GM21528 (cell line): ENCODE results near the gene CASP10.
A peak's percentile ranks its signal among the peaks of the same experiment; 100 is the strongest.
"Not testable (repeated sequence)": the region's sequence is repeated elsewhere in the genome, so short reads cannot be mapped to it uniquely, and the experiment has no call there.

Source experiments
- ATAC-seq: cut with Tn5 transposase; IDR thresholded peaks from one replicate; pipeline ENCODE4 v1.9.1; 2021; ENCODE audit warnings: mild to moderate bottlenecking, moderate library complexity; ENCODE audit not compliant: unreplicated experiment, low FRiP score

The CASP10 gene

GRCh38 chr2:201154615-201155399 lies 28.1 kb upstream of the CASP10 start:
- ATAC-seq: no peak

DNA sequence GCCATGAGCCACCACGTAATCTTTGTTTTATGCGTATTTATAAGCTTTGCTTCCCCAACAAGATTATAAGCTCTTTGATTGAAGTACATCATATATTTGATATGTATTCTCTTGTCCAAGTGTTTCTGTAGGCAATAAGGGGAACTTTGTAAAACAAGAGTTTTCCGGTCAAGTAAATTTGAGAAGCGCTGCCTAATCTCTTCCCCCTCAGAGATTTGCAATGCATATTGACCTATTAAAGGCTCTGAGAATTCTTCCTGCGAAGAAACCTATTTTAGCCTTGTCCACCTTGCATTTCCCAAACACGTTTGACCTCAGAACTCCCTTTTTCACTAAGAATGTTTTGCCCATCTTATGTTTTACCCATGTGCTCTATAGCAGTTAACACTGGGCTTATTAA lies 26.9 kb upstream of the CASP10 start:
- ATAC-seq: no peak

DNA sequence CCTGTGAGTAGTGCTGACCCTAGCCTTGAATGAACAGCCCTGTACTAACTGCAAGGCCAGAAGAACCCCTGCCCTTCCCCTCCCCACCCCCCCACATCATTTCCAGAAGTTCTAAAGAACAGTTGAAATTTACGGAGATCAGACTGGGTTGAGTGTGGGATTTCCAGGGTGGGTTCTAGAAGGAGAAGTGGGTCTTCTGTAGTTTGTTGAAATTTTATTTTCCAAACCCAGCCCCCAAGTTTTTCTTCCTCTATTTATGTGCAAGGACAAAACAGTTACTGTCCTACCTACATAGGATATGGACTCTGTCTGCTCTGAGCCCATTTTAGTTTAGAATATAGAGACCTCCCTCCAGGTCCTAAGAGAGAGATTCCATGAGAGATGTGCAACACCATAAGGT lies 26.3 kb upstream of the CASP10 start:
- ATAC-seq: no peak

DNA sequence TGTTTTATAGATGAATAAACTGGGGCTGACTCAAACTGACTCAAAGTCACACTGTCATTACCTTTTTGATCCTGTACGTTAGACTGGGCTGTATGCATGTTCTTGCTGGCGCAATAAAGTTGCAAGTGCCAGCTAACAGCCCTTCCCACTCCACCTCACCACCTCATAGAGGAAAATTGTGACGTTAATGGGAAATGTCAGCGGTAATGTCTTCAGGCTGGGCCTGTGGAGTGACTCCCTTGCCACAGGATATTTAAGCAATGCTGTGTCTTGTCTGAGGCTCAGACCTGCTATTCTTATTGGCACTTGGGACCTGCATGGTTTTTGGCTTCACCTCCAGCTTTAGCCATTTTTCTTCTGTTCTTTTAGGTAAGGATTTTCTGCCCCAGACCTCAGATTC lies 25.2 kb upstream of the CASP10 start:
- peak; percentile 26 for ATAC-seq

GRCh38 chr2:201158111-201158929 lies 24.6 kb upstream of the CASP10 start:
- peak; percentile 91 for ATAC-seq

DNA sequence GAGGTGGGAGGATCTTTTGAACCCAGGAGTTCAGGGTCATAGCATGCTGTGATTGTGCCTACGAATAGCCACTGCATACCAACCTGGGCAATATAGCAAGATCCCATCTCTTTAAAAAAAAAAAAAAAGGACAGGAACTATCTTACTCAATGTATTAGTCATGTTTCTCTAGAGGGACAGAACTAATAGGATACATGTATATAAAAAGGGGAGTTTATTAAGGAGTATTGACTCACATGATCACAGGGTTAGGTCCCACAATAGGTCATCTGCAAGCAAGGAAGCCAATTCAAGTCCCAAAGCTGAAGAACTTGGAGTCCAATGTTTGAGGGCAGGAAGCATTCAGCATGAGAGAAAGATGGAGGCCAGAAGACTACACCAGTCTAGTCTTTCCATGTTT lies 18.8 kb upstream of the CASP10 start:
- no peak for ATAC-seq

GRCh38 chr2:201167546-201167945 lies 15.4 kb upstream of the CASP10 start:
- no peak for ATAC-seq

- not testable (repeated sequence) for ATAC-seq
Observed at GRCh38 chr2:201168496-201168895, 14.4 kb upstream of the CASP10 start.

- no peak for ATAC-seq
Observed at GRCh38 chr2:201171259-201171814, 11.6 kb upstream of the CASP10 start.

DNA sequence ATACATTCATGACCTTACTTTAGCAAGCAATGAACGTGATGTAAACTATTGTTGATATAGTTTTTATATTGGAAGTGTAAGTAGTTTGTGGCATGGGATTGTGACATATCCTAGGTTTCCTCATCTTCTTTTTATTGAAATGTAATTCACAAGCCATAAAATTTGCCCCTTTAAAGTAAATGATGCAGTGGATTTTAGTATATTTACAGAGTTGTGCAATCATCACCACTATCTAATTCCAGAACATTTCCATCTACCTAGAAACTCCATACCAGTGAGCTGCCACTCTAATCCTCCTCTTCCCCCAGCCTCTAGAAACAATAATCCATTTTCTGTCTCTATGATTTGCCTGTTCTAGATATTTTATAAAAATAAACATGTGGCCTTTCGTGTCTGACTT lies 10.7 kb upstream of the CASP10 start:
- ATAC-seq: no peak

- no peak for ATAC-seq
Observed at GRCh38 chr2:201174687-201175086, 8.3 kb upstream of the CASP10 start.

GRCh38 chr2:201176081-201176481 lies 6.9 kb upstream of the CASP10 start:
- no peak for ATAC-seq

GRCh38 chr2:201180010-201180409 lies 2.9 kb upstream of the CASP10 start:
- no peak for ATAC-seq

GRCh38 chr2:201183365-201183727 lies 405 bp downstream of the CASP10 start:
- no peak for ATAC-seq

GRCh38 chr2:201183835-201184234 lies 894 bp downstream of the CASP10 start:
- not testable (repeated sequence) for ATAC-seq

- not testable (repeated sequence) for ATAC-seq
Observed at GRCh38 chr2:201184248-201184647, 1.3 kb downstream of the CASP10 start.

- ATAC-seq: no peak
Observed at GRCh38 chr2:201185863-201186262, 2.9 kb downstream of the CASP10 start.

DNA sequence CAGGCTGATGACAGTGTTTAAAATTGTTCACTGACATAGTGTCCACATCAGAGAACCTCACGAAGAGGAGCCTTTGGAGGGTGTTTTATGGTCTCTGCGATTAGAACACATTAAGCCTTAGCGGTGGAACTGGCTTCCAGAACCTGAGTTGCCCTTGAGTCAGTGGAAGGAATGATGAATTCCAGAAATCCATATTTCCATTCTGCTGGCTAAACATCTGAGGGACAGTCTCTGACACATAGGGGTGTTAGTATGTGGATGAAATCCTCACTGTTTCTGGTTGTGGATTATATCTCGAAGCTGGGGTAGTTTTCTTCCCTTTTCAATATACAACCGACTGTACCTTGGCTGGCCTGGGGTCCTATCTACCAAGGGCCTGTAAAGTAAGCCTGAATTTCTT lies 4.0 kb downstream of the CASP10 start:
- no peak for ATAC-seq

GRCh38 chr2:201188449-201188848 lies 5.5 kb downstream of the CASP10 start:
- ATAC-seq: no peak

DNA sequence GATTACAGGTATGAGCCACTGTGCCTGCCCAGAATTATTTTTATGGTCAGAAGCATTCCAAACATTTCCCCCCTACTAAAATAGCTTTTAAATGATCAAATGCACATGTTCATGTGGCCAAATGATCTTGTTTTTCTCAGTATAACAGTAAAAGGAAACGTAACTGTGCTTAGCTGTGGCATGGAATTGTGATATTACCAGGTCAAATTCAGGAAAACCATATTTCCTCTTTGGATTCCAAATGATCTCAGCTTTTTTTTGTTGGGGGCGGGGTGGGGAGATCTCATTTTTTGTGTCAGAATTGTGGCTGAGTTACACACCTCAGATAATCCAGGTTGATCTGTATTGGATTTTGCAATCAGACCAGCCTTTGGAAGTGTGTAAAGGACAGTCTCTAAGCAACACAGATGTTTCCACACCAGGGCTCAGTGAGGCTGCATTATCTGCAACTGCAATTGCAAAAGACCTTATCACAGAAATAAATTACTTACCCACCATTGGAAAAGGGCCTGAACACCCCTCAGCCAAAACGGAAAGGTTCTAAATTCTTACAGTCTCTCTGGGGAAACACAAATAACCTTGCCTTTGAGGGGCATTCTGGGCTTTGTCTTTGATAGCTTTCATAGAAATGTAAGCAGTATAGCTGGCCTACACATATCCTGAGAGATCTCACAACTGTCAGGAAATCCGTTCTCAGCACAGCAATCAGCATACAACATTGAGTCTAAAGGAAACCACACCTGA lies 8.4 kb downstream of the CASP10 start:
- no peak for ATAC-seq

- ATAC-seq: peak; percentile 89
Observed at GRCh38 chr2:201194097-201194496, 11.2 kb downstream of the CASP10 start.
